ENCODE results near the gene COL26A1. TPM values are rescaled to one million over a fixed set of nuclear protein-coding genes. Genes with fewer than 3 reads are reported as not detected.

COL26A1 gene
- total RNA-seq, 2 donors from 2014 or later: 3.8 to 10.3 TPM

DNA sequence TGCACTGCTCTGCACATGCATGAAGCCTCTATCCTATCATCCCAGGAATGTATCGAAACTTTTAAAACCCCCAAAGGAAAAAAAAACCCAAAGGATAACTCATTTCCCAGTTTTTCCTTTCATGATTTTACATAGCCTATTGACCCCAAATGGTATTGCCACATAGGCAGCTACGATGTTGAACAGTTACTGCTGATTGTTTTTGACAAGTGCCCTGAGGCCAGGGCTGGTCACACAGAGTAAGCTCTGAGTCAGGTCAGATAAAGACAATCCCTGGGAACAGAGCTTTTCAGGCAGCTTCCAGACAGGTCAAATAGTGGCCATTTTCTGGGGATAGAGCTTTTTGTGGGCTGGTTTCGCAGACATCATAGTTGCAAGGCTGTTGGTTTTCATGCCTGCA lies 214.3 kb downstream of the COL26A1 start:
- H3K9me3 ChIP-seq: no peaks in the 10 kb centered on the region
- no peak for DNase-seq (ENCODE audit: low spot score)
- TF ChIP-seq POLR2A (IDR thresholded peaks at IDR 0.05) (no peak), CTCF (IDR thresholded peaks at IDR 0.05) (no peak), POLR2AphosphoS5 (IDR thresholded peaks at IDR 0.05) (no peak)
- peaks cover 4% of the 10 kb centered on the region for H3K27me3 ChIP-seq (replicated peaks; ENCODE audit: insufficient read depth)
- intact Hi-C loops (cut with DNase I): no loop called here
- no peak overlapping the region for H3K27ac ChIP-seq
- no peak overlapping the region for H3K4me3 ChIP-seq
- 93% methylated on average over 3 of the region's 3 CpGs for WGBS
- no peaks in the 10 kb centered on the region for H3K36me3 ChIP-seq
- no peaks in the 10 kb centered on the region for H3K4me1 ChIP-seq (replicated peaks)

DNA sequence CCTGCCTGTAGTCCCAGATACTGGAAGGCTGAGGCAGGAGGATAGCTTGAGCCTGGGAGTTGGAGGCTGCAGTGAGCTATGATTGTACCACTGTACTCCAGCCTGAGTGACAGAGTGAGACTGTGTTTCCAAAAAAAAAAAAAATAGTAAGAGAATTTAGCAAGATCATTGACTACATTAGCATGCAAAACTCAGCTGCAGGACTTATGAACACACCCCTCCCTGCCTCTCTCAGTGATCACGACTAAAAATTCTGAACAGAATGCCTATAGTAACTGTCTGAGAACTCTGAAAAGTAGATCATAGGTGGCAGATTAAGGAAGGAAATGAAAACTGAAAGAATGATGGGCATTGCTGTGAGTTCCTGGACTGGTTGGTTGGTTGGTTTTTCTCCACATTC lies 215.9 kb downstream of the COL26A1 start:
- H3K27me3 ChIP-seq (replicated peaks; ENCODE audit: insufficient read depth): peaks cover 4% of the 10 kb centered on the region
- intact Hi-C loops (cut with DNase I): no loop called here
- no peak for DNase-seq (ENCODE audit: low spot score)
- 62% methylated on average over 1 of the region's 1 CpG for WGBS
- no peaks in the 10 kb centered on the region for H3K36me3 ChIP-seq
- no peaks in the 10 kb centered on the region for H3K4me1 ChIP-seq (replicated peaks)
- H3K4me3 ChIP-seq: no peak overlapping the region
- H3K27ac ChIP-seq: no peak overlapping the region
- TF ChIP-seq POLR2AphosphoS5 (IDR thresholded peaks at IDR 0.05): no peak
- no peak for TF ChIP-seq POLR2A (IDR thresholded peaks at IDR 0.05)
- TF ChIP-seq CTCF (IDR thresholded peaks at IDR 0.05): no peak
- no peaks in the 10 kb centered on the region for H3K9me3 ChIP-seq

- 94% methylated on average over 7 of the region's 7 CpGs for WGBS
- H3K27me3 ChIP-seq (replicated peaks; ENCODE audit: insufficient read depth): peaks cover 4% of the 10 kb centered on the region
- no peaks in the 10 kb centered on the region for H3K36me3 ChIP-seq
- no peak overlapping the region for H3K27ac ChIP-seq
- TF ChIP-seq POLR2A (IDR thresholded peaks at IDR 0.05) (no peak), CTCF (IDR thresholded peaks at IDR 0.05) (no peak), POLR2AphosphoS5 (IDR thresholded peaks at IDR 0.05) (no peak)
- H3K4me3 ChIP-seq: no peak overlapping the region
- intact Hi-C loops (cut with DNase I): no loop called here
- no peaks in the 10 kb centered on the region for H3K4me1 ChIP-seq (replicated peaks)
- no peaks in the 10 kb centered on the region for H3K9me3 ChIP-seq
- no peak for DNase-seq (ENCODE audit: low spot score)
Observed at GRCh38 chr7:101580596-101580995, 217.9 kb downstream of the COL26A1 start.

DNA sequence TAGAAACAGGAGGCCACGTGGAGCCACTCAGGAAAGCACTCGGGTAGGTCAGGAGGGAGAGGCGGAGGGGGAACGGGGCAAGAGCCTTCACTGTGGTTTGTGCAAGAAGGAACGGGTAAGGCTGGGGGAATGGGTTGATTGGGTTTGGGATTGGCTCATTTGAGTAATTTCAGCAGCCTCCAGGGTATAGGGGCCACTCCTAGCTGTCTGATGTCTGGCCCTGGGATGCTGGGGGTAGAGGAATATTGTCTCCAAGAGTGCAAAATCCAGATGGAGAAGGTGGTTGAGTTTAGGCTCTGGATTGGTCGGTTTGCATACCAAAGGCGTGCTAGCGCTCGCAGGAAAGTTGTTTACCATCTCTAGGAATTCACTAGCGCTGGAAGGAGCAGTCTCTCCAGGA lies 219.2 kb downstream of the COL26A1 start:
- Histone ChIP-seq H3K4me1 (replicated peaks) (peaks cover 9% of the 10 kb centered on the region), H3K4me3 (no peak overlapping the region), H3K27ac (no peak overlapping the region), H3K36me3 (no peaks in the 10 kb centered on the region), H3K27me3 (replicated peaks; ENCODE audit: insufficient read depth) (peaks cover 4% of the 10 kb centered on the region), H3K9me3 (no peaks in the 10 kb centered on the region)
- WGBS: 48% methylated on average over 10 of the region's 10 CpGs
- intact Hi-C loops (cut with DNase I): no loop called here
- TF ChIP-seq POLR2AphosphoS5 (IDR thresholded peaks at IDR 0.05) (no peak), CTCF (IDR thresholded peaks at IDR 0.05) (no peak), POLR2A (IDR thresholded peaks at IDR 0.05) (no peak)
- DNase-seq (ENCODE audit: low spot score): no peak

DNA sequence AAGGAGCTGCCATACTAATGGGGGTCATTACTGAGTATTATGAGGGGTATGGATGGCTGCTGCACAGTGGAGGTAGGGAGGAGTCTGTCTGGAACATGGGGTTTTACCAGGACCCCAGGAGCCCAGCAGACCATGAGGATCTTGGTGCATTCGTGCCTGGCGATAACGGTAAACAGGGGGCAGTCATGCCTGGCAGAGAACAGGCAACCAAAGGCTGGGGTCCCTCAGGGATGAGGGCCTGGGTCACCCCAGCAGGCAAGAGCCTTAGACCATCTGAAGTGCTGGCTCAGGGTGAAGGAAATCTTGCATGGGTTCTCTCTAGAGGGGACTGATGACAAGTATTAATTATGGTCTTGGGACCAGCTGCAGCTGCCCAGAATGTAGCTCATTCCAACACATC lies 220.3 kb downstream of the COL26A1 start:
- peaks cover 10% of the 10 kb centered on the region for H3K4me1 ChIP-seq (replicated peaks)
- intact Hi-C loops (cut with DNase I): no loop called here
- TF ChIP-seq POLR2AphosphoS5 (IDR thresholded peaks at IDR 0.05) (no peak), CTCF (IDR thresholded peaks at IDR 0.05) (no peak), POLR2A (IDR thresholded peaks at IDR 0.05) (no peak)
- H3K36me3 ChIP-seq: no peaks in the 10 kb centered on the region
- H3K4me3 ChIP-seq: no peak overlapping the region
- 97% methylated on average over 3 of the region's 3 CpGs for WGBS
- H3K27ac ChIP-seq: no peak overlapping the region
- no peak for DNase-seq (ENCODE audit: low spot score)
- no peaks in the 10 kb centered on the region for H3K9me3 ChIP-seq
- peaks cover 4% of the 10 kb centered on the region for H3K27me3 ChIP-seq (replicated peaks; ENCODE audit: insufficient read depth)
